OCI-LY7 (cell line): Measurements from ENCODE around the gene SLCO2A1. TPM values are rescaled to one million over a fixed set of nuclear protein-coding genes. Genes with fewer than 3 reads are reported as not detected.

Experiments used
- BruUV-seq: library from RNA; stranded (reverse); fragments of 400-500 nt; replicated peaks from 2 replicates; lab custom pipeline; 2021; lab: Mats Ljungman, UMichigan
- CTCF ChIA-PET: fragments of 300-600 bp; sonication (Branson Sonifier 250); formaldehyde crosslinking; loops from one replicate; lab custom pipeline; 2022; ENCODE audit warnings: antibody characterized with exemption; ENCODE audit not compliant: unreplicated experiment; lab: Charles Lee
- POLR2A ChIA-PET: fragments of 300-600 bp; sonication (Branson Sonifier 250); formaldehyde crosslinking; loops from one replicate; lab custom pipeline; 2022; ENCODE audit warnings: antibody characterized with exemption; lab: Charles Lee
- DNase-seq: peaks from one replicate; pipeline ENCODE4 v3.0.0-alpha.2; 2015; ENCODE audit warnings: low spot score
- H2AFZ ChIP-seq: fragments of 200-600 bp; sonication (generic), shearing (Covaris generic); 2 replicates; pipeline ENCODE4 v1.6.1; 2014; ENCODE audit warnings: mild to moderate bottlenecking, antibody characterized with exemption, low read length, moderate library complexity
- H3K27ac ChIP-seq: fragments of 200-600 bp; sonication (generic); 2 replicates; pipeline ENCODE4 v1.5.1; 2014; ENCODE audit warnings: mixed run types, low read depth, mild to moderate bottlenecking, moderate library complexity, low read length, inconsistent platforms; ENCODE audit not compliant: poor library complexity, severe bottlenecking
- H3K36me3 ChIP-seq: fragments of 200-600 bp; sonication (generic); 2 replicates; pipeline ENCODE4 v1.6.1; 2014; ENCODE audit warnings: mild to moderate bottlenecking, antibody characterized with exemption, low read length, moderate library complexity, mixed read lengths; ENCODE audit not compliant: insufficient read depth
- H3K4me1 ChIP-seq: fragments of 200-600 bp; sonication (generic); 2 replicates; pipeline ENCODE4 v1.5.1; 2014; ENCODE audit warnings: mild to moderate bottlenecking, low read length; ENCODE audit not compliant: insufficient read depth, poor library complexity, severe bottlenecking
- H3K4me2 ChIP-seq: fragments of 200-600 bp; sonication (generic); 2 replicates; pipeline ENCODE4 v1.6.1; 2014; ENCODE audit warnings: mild to moderate bottlenecking, low read length
- H3K4me3 ChIP-seq: fragments of 200-600 bp; sonication (generic); 2 replicates; pipeline ENCODE4 v1.5.1; 2014; ENCODE audit warnings: mild to moderate bottlenecking, low read depth, low read length; ENCODE audit not compliant: poor library complexity, severe bottlenecking
- H3K79me2 ChIP-seq: fragments of 200-600 bp; sonication (generic); 2 replicates; pipeline ENCODE4 v1.6.1; 2016; ENCODE audit warnings: low read depth, mild to moderate bottlenecking, low read length, moderate library complexity, mixed read lengths; ENCODE audit not compliant: insufficient read depth
- H3K9me2 ChIP-seq: fragments of 200-600 bp; sonication (generic); 2 replicates; pipeline ENCODE4 v1.6.1; 2016; ENCODE audit warnings: mild to moderate bottlenecking, low read length, mixed read lengths; ENCODE audit not compliant: insufficient read depth
- H3K9me3 ChIP-seq: fragments of 200-600 bp; sonication (generic); 2 replicates; pipeline ENCODE4 v1.6.1; 2014; ENCODE audit warnings: mild to moderate bottlenecking, mixed run types, low read length, mixed read lengths
- H4K20me1 ChIP-seq: fragments of 200-600 bp; sonication (generic); 2 replicates; pipeline ENCODE4 v1.6.1; 2014; ENCODE audit warnings: mild to moderate bottlenecking, antibody characterized with exemption, low read length, moderate library complexity, mixed read lengths; ENCODE audit not compliant: insufficient read depth
- CTCF ChIP-seq: fragments of 200-600 bp; sonication (generic); conservative IDR thresholded peaks from 2 replicates; pipeline ENCODE4 v1.5.1; 2014; ENCODE audit warnings: mild to moderate bottlenecking, antibody characterized with exemption, low read length, moderate library complexity, mixed read lengths
- EZH2phosphoT487 ChIP-seq: fragments of 200-600 bp; sonication (generic); IDR thresholded peaks from 2 replicates; pipeline ENCODE4 v1.6.1; 2018; ENCODE audit warnings: low read depth, borderline replicate concordance, mild to moderate bottlenecking, mixed run types, antibody characterized with exemption, low read length, moderate library complexity, mixed read lengths
- intact Hi-C: fragments of 100-400 bp; cut with micrococcal nuclease; formaldehyde crosslinking; loops from one replicate; pipeline ENCODE4 v1.10.0; 2022; ENCODE audit not compliant: unreplicated experiment
- total RNA-seq, 2 experiments: library from RNA; depleted of rRNA in 1 of 2; stranded (reverse); fragments of >200 nt in 1 of 2; shearing (Covaris generic) in 1 of 2; gene quantifications; 2 replicates each; pipeline ENCODE4 v1.2.3, GENCODE V29; 2014 to 2022

Gene SLCO2A1
- total RNA-seq, 2 experiments from 2014 or later: not detected

GRCh38 chr3:134044459-134044858 lies 14.7 kb upstream of the SLCO2A1 start:
- ChIA-PET CTCF (no interaction called here), POLR2A (no interaction called here)
- TF ChIP-seq CTCF (no peak), EZH2phosphoT487 (no peak)
- Histone ChIP-seq H3K4me3 (no peak overlapping the region), H3K4me1 (no peaks in the 10 kb centered on the region), H3K9me2 (no peaks in the 10 kb centered on the region), H2AFZ (no peak overlapping the region), H3K9me3 (peaks cover 31% of the 10 kb centered on the region), H3K36me3 (no peaks in the 10 kb centered on the region), H4K20me1 (no peaks in the 10 kb centered on the region), H3K79me2 (no peaks in the 10 kb centered on the region), H3K27ac (no peak overlapping the region), H3K4me2 (no peak overlapping the region)
- BruUV-seq: no TSS peak
- intact Hi-C loops: no loop called here
- peak; percentile 6 for DNase-seq

GRCh38 chr3:134040066-134040465 lies 10.3 kb upstream of the SLCO2A1 start:
- POLR2A ChIA-PET: no interaction called here

More at GRCh38 chr3:134040066-134040465, 10.3 kb upstream of the SLCO2A1 start:
- DNase-seq: no peak
- intact Hi-C loops: no loop called here
- Histone ChIP-seq H2AFZ (no peak overlapping the region), H3K36me3 (no peaks in the 10 kb centered on the region), H3K4me2 (no peak overlapping the region), H3K4me1 (no peaks in the 10 kb centered on the region), H3K9me3 (peaks cover 28% of the 10 kb centered on the region), H4K20me1 (no peaks in the 10 kb centered on the region), H3K27ac (no peak overlapping the region), H3K9me2 (no peaks in the 10 kb centered on the region), H3K4me3 (no peak overlapping the region), H3K79me2 (no peaks in the 10 kb centered on the region)
- CTCF ChIA-PET: no interaction called here
- TF ChIP-seq EZH2phosphoT487 (no peak), CTCF (no peak)
- no TSS peak for BruUV-seq
